GM19395 (cell line): Measurements from ENCODE around the gene RNPEPL1.
"Not testable (repeated sequence)": the region's sequence is repeated elsewhere in the genome, so short reads cannot be mapped to it uniquely, and the experiment has no call there.

Experiments used
- ATAC-seq: cut with Tn5 transposase; IDR thresholded peaks from one replicate; pipeline ENCODE4 v1.9.1; 2021; ENCODE audit warnings: mild to moderate bottlenecking, moderate library complexity; ENCODE audit not compliant: unreplicated experiment

Gene RNPEPL1

GRCh38 chr2:240567872-240568677 lies at the start of gene RNPEPL1:
TSS of gene RNPEPL1 (plus strand) at chr2:240568484. CDS start at chr2:240568587, 103 bp downstream.
- ATAC-seq: no peak

- no peak for ATAC-seq
These were observed 49.3 kb upstream of the RNPEPL1 start for GRCh38 chr2:240518981-240519380.

GRCh38 chr2:240519396-240520129 lies 48.7 kb upstream of the RNPEPL1 start:
- ATAC-seq: no peak

GRCh38 chr2:240520130-240520973 lies 47.9 kb upstream of the RNPEPL1 start:
- ATAC-seq: no peak

GRCh38 chr2:240520974-240521350 lies 47.3 kb upstream of the RNPEPL1 start:
- ATAC-seq: no peak

GRCh38 chr2:240521885-240522284 lies 46.4 kb upstream of the RNPEPL1 start:
- not testable (repeated sequence) for ATAC-seq

GRCh38 chr2:240522406-240522805 lies 45.9 kb upstream of the RNPEPL1 start:
- ATAC-seq: no peak

- ATAC-seq: no peak
These were observed 44.6 kb upstream of the RNPEPL1 start for GRCh38 chr2:240523451-240524281.

- no peak for ATAC-seq
These were observed 43.1 kb upstream of the RNPEPL1 start for GRCh38 chr2:240524963-240525718.

- ATAC-seq: no peak
These were observed 42.5 kb upstream of the RNPEPL1 start for GRCh38 chr2:240525802-240526201.

- no peak for ATAC-seq
These were observed 41.8 kb upstream of the RNPEPL1 start for GRCh38 chr2:240526521-240526920.

- no peak for ATAC-seq
These were observed 41.0 kb upstream of the RNPEPL1 start for GRCh38 chr2:240527153-240527750.

- ATAC-seq: no peak
These were observed 39.8 kb upstream of the RNPEPL1 start for GRCh38 chr2:240528406-240529040.

GRCh38 chr2:240529344-240529999 lies 38.8 kb upstream of the RNPEPL1 start:
- ATAC-seq: no peak

GRCh38 chr2:240530181-240530580 lies 38.1 kb upstream of the RNPEPL1 start:
- ATAC-seq: no peak

GRCh38 chr2:240531038-240531437 lies 37.2 kb upstream of the RNPEPL1 start:
- ATAC-seq: no peak

- no peak for ATAC-seq
These were observed 36.1 kb upstream of the RNPEPL1 start for GRCh38 chr2:240532031-240532775.
